ENCODE results near the gene WDFY4. TPM values are rescaled to one million over a fixed set of nuclear protein-coding genes. Genes with fewer than 3 reads are reported as not detected.

Gene WDFY4
- total RNA-seq, 4 donors from 2014 or later = 4.1 to 27.9 (median 9.0) TPM

DNA sequence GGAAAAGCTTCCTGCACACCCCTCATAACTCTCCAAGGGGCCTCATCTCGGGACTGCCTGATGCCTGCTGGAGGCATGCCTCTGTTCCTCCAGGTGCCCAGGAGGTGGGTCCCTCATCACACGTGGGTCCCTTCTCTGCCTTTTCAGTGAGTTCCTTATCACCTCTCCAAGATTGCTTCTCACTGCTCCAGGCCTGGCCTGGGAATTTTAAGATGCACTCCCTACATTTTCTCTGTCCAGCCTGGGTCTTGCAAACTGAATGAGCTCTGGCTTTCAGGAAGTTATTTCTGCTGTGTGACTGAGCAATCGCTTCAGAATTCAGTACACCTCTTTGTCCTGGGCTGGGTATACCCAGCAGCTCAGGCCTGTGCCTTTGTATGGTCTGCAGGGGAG lies 211.1 kb downstream of the WDFY4 start:
- TF ChIP-seq, protein P1, sequence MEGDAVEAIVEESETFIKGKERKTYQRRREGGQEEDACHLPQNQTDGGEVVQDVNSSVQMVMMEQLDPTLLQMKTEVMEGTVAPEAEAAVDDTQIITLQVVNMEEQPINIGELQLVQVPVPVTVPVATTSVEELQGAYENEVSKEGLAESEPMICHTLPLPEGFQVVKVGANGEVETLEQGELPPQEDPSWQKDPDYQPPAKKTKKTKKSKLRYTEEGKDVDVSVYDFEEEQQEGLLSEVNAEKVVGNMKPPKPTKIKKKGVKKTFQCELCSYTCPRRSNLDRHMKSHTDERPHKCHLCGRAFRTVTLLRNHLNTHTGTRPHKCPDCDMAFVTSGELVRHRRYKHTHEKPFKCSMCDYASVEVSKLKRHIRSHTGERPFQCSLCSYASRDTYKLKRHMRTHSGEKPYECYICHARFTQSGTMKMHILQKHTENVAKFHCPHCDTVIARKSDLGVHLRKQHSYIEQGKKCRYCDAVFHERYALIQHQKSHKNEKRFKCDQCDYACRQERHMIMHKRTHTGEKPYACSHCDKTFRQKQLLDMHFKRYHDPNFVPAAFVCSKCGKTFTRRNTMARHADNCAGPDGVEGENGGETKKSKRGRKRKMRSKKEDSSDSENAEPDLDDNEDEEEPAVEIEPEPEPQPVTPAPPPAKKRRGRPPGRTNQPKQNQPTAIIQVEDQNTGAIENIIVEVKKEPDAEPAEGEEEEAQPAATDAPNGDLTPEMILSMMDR (IDR thresholded peaks at IDR 0.05; ENCODE audit: low read depth) = no peak

DNA sequence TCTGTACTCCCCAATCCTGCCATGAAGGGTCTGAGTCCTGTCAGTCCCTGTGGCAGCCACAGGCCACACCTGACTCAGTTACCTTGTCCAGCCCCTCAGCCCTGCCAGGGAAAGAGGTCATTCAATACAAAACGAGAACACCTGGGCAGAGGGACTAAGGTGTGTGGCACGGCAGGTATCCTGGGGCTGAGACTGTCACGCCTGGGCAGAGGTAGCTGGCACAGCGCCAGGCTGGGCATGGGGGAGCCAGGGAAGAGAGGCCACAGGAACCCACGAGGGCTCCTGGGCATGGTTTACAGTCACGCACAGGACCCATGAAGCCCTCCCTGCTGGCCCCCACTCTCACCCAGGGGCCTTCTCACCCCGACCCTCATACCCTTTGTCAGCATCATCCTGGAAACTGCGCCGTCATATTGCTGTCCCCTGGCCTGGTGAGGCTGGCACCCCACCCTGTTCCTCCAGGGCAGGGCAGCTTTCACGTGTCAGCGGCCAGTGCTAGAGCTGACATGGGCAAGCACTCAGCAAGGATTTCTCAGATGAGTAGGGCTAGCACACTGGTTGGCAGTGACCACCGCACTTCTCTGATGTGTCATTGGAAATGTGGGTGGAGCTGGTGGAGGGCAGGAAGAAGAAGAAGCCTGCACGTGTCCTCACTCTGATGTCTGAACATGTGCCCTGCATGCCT lies 212.2 kb downstream of the WDFY4 start:
- TF ChIP-seq, protein P1 (IDR thresholded peaks at IDR 0.05; ENCODE audit: low read depth) = no peak

DNA sequence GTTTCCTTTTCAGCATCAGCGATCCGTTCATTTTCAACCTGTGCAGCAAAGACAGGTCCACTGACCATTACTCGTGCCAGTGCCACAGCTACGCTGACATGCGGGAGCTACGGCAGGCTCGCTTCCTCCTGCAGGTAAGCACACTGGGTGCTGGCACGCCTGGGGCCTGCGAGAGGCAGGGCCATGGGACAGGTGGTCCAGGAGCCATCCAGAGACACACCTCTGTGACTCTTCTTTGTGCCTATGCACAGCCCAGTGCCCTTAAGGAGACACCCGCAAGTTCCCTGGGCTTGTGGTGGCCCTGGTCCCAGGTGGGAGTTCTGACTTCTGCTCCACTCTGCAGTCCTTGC lies 212.7 kb downstream of the WDFY4 start:
- TF ChIP-seq, protein P1 (IDR thresholded peaks at IDR 0.05; ENCODE audit: low read depth) = no peak

DNA sequence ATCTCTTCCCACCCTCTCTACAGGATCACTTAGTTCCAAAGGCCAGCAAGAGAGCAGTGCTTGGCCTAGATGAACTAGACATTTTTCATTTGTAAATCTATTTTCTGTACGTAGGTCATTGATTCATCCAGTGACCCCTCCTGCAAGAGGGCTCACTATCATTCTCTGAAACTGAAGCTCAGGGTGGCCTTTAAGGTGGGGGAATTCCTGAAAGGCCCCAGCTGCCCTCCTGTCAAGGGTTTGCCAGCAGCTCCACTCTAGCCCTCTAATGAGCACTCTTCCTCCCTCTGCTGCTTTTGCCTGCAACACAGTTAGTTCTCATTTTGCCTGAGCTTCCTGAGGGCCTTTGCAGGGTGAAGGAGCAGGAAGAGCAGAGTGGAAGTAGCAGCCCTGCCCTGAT lies 213.8 kb downstream of the WDFY4 start:
- TF ChIP-seq, protein P1 (IDR thresholded peaks at IDR 0.05; ENCODE audit: low read depth) = no peak

DNA sequence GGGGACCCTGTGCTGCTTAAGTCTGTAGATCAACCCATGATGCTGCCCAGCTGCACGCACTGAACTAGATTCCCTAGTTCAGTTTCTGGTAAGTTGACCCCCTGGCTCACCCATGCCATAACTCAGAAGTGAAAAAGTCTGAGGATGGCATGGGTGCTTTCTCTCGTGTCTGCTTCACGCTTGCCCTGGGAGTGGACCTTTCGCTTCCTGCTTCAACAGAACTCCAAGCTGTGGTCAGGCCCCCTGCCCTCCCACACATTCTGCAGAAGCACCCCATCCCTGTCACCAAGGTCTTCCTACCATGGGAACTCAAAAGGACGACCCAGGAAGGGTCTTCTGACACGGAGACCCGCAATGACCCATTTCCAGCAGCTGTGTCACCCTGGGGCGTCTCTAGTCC lies 215.1 kb downstream of the WDFY4 start:
- TF ChIP-seq, protein P1 (IDR thresholded peaks at IDR 0.05; ENCODE audit: low read depth) = no peak

DNA sequence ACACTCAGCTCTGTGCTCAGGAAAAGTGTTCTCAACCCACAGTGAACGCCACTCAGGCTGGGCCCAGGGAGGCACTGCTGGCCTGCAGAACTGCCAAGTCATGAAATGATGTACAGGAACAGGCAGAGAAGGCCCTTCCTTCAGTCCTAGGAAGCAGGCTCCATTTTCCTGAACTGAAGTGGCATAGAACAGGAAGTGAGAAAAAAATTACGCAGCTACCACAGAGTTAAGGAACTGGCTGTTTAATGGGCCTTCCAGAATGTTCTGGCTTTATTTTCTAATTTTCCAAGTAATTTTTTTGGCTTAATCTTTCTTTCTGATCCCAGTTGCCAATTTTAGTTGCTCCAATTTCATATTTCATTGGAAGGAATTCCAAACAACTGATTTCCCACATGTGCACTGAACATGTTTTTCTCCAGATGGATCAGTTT lies 215.7 kb downstream of the WDFY4 start:
- TF ChIP-seq, protein P1 (IDR thresholded peaks at IDR 0.05; ENCODE audit: low read depth) = no peak

DNA sequence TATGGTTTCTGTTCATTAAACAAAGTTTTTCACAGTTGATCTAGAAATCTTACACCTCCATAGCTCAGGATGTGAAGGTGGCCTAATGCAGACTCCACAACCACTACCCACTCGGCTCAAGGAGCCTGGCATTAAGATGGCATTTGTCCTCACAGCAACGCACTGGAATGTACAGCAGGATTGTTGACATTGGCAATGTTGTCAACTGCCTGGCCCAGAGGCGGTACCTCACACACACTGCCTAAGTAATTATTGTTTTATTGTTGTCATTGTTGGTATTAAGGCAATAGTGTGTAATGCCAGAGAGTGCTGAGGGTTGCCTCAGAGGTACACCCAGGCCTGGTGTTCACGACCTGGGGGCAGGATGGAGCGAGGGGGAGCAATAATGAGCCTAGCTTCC lies 216.6 kb downstream of the WDFY4 start:
- TF ChIP-seq, protein P1 (IDR thresholded peaks at IDR 0.05; ENCODE audit: low read depth) = no peak
